Measurements from ENCODE around the gene PRKAR1A.

GRCh38 chr17:68572138-68572842, 60.1 kb downstream of the PRKAR1A start:
- TF ChIP-seq IRF2 (CRISPR knock-in tag; IDR thresholded peaks at IDR 0.05; ENCODE audit: borderline replicate concordance, low read depth): no peak
- TF ChIP-seq KAT7 (CRISPR knock-in tag; IDR thresholded peaks at IDR 0.05; ENCODE audit: borderline replicate concordance): no peak
- TF ChIP-seq ESRRA (CRISPR knock-in tag; IDR thresholded peaks at IDR 0.05; ENCODE audit: borderline replicate concordance): no peak
- no peak for TF ChIP-seq CTCF (IDR thresholded peaks at IDR 0.05)
- TF ChIP-seq GRHL2 (CRISPR knock-in tag; IDR thresholded peaks at IDR 0.05; ENCODE audit: insufficient replicate concordance, severe bottlenecking): no peak
- no peak for TF ChIP-seq JUN (CRISPR knock-in tag; IDR thresholded peaks at IDR 0.05)
- no peak for TF ChIP-seq MAX (CRISPR knock-in tag; IDR thresholded peaks at IDR 0.05)
- no peak for TF ChIP-seq CREB1 (CRISPR knock-in tag; IDR thresholded peaks at IDR 0.05)
- no peak for TF ChIP-seq ZNF138 (CRISPR knock-in tag; conservative IDR thresholded peaks at IDR 0.05)
- TF ChIP-seq MLX (CRISPR knock-in tag; IDR thresholded peaks at IDR 0.05): no peak
- TF ChIP-seq ZBTB43 (CRISPR knock-in tag; IDR thresholded peaks at IDR 0.05): no peak
- TF ChIP-seq NFYB (CRISPR knock-in tag; conservative IDR thresholded peaks at IDR 0.05; ENCODE audit: low read depth): no peak

Data from WTC11 (cell line).